HG02970 (cell line): ENCODE measurements around the gene PGLYRP3.
"Not testable (repeated sequence)": the region's sequence is repeated elsewhere in the genome, so short reads cannot be mapped to it uniquely, and the experiment has no call there.

ENCODE experiments used
- ATAC-seq: cut with Tn5 transposase; IDR thresholded peaks from one replicate; pipeline ENCODE4 v1.9.1; 2021; ENCODE audit warnings: mild to moderate bottlenecking, moderate library complexity, moderate number of reproducible peaks; ENCODE audit not compliant: unreplicated experiment, low FRiP score

The PGLYRP3 gene

DNA sequence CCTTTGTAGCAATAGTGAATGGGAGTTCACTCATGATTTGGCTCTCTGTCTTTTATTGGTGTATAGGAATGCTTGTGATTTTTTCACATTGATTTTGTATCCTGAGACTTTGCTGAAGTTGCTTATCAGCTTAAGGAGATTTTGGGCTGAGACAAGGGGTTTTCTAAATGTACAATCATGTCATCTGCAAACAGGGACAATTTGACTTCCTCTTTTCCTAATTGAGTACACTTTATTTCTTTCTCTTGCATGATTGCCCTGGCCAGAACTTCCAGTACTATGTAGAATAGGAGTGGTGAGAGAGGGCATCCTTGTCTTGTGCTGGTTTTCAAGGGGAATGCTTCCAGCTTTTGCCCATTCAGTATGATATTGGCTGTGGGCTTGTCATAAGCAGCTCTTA is 3.3 kb upstream of the PGLYRP3 start:
- ATAC-seq: not testable (repeated sequence)

DNA sequence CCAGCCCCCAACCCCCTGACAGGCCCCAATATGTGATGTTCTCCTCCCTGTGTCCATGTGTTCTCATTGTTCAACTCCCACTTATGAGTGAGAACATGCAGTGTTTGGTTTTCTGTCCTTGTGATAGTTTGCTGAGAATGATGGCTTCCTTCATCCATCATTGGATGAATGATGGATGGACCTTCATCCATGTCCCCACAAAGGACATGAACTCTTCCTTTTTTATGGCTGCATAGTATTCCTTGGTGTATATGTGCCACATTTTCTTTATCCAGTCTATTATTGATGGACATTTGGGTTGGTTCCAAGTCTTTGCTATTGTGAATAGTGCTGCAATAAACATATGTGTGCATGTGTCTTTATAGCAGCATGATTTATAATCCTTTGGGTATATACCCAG is 1.6 kb upstream of the PGLYRP3 start:
- ATAC-seq: not testable (repeated sequence)

DNA sequence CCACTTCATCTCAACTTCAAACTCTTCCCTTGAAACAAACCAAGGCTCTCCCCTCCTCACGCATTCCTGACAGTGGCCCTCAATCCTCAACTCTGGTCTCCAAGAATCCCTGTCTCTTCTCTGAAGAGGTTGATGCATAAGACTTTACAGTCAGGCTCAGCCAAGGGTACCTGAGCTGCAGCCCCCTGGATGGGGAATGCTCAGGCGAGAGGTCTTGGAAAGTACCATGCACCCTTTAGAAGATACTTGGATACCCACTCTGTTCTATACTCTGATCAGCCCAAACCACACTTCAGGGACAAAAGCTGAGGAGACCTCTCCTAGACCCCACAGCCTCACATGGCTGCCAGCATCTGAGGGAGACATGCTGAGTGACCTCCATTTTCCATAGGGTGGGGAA is 536 bp upstream of the PGLYRP3 start:
- ATAC-seq: no peak

DNA sequence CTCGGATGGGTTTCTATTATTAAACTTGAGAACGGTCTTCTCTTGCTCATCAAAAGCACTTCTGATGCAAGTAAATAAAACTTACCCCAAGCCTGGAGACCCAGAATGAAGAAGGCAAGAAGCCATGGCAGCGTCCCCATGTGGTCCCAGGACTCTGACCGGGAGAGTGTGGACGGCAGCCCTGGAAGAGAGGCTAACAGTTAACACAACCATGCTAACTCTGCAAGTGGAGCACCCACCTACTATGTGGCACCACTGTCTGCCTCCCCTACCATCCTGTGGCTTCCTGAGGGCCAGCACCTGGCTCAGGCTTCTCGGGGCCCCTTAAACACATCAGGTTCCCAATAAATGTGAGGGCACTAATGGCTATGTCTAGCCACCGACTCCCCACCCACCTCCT is 2.2 kb downstream of the PGLYRP3 start:
- no peak for ATAC-seq

DNA sequence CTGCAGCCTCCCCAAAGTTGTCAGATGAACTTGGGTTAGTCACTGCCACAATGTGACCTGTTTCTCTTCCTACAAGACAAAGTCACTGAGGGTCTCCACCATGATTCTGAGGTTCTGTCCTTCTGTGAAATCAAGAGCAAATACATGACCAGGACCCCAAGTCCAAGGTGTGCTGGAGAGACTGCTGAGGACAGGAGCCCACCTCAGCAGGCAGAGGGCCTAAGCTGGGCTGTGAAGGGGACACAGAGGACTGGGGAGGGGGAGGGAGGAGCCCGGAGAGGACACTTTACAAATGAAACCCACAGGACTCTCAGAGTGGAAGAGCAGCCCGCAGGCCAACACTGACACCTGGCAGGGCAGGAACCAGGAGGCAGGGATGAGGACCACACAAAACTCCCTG is 3.3 kb downstream of the PGLYRP3 start:
- ATAC-seq: no peak

DNA sequence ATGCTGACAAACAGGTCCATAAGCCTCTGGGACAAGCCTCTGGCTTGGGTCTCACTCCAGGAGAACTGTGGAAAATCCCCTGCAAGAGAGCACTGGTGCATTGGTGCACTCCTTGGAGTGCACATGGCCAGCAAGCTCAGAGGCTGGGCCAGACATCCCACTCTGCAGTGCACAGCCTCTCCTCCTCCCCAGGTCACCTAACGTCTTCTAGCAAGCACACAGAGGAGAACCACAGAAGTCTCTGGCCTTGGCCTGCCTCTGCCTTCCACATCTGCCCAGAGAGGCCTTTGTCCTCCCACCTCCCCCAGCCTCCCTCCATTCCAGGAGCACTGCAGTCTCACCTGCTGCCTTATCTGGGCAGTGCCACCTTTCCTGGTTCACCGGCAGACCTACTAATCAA is 4.2 kb downstream of the PGLYRP3 start:
- no peak for ATAC-seq

DNA sequence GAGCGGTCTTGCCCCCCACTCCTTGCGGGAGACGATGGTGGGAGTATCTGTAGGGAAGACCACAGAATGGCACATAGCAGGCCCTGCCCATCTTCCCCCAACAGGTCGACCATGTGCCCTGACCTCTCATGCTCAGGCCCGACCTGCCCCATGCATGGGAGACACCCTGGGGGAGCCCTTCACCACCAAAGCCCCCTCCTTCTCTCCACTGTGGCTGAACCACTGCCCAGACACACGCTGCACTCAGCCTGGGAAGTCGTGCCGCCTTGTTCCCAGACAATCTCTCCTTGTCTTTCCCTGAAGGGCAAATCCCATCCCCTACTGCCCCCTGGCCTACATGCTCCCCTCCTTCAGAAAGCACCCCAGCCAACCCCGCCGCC is 5.5 kb downstream of the PGLYRP3 start:
- no peak for ATAC-seq

DNA sequence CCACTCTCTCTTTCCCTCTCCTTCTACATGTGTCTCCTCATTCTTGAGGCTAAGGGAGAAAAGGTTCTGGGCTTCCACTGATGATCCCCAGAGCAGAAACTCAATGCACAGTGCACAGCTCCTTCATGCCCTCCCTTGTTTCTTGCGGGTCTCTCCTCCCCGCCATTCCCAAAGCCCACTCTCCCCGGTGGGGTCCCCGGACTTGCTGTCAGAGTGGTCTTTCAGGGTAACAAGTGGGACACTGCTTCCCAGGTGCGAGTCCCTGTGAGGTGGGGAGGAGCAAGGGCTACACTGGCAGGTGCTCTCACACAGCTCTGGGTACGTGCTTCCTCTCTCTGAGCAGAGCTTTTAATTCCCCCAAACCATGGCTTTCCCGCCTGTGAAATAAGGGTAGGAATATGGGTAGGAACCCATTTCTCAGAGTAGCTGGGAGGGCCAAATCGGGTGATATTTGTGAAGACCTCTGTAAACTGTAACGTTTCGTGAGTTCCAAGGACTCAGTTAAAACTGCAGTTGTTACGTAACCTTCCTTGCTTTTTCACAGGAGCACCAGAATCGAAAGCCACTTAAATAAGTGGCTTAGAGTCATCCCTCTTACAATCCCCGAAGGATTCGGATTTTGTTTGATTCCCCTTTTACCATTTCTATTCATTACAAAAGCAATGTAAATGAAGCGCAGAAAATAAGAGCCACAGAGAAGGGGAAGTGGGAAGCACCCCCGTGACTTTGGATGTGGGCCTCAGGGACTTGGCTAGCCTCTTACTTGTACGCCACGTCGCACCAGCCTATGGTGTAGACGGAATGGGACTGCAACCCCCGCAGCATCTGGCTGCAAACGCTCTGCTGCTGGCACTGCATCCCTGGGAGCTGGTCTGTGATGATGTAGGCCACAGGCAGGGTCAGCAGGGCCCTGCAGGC is 6.2 kb downstream of the PGLYRP3 start:
- ATAC-seq: no peak

DNA sequence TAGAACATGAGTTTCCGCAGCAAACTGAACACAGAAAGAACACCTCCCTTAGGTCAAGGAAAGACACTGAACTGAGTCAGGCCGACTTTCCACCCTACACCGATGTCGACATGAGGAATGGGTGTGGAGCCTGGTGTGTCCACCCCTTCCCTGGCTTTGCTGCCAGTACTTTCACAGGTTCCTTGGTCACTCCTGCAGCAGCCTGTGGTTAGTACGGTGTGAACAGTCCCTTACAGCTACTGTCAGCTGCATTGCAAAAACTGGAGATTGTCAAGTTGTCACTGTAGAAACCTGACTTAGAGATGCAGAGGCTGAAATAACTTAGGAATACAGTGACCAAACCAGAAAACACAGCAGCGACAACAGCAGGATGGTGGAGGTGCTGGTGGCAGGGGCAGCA is 7.1 kb downstream of the PGLYRP3 start:
- ATAC-seq: no peak

DNA sequence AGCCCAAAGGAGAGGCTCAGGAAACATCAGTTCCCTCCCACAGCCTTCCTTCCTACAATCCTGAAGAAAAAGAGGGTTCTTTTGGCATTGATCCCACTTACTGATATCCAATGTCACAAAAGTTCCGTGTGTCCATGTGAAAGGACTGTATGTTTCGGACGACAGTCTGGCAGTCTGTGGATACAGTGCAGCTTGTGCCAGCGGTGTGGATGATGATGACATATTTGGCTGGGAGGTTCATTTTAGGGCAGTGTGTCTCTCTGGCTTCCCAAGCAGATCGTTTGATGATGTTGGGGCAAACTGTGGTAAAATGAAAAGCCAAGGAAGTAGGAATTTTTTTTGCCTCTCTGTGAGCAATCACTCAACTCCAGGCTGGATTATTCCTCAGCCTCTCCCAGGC is 10.4 kb downstream of the PGLYRP3 start:
- no peak for ATAC-seq

DNA sequence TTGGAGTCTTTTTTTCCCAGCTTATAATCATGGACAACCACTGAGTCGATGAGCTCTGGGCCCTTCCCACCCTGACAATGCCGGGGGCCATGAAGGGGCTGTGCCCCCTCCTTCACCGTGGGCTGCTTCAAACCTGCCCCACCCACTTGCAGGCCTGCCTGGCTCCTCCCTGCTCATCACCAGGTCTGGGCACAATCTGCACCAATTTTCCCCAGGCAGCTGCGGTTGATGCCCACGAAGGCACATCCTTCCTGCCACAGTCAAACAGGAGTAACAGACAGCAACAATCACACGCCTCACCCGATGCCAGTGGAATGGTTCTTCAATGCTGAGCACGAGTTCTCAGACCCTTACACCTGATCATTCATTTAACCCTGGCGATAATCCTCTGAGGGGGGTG is 18.9 kb downstream of the PGLYRP3 start:
- no peak for ATAC-seq

DNA sequence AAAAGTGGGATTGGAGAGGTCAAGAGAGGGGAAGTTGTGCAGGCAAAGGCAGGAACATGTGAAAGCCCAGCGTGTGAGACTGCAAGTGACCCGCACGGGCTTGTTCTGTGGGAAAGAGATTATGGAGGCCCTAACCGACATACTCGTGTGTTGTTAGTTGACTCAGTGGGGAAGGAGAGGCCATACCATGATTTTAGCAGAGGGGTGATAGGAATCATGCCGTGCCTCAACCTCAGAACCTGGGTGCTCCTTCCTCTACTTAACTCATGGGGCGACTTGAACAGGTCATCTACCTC is 19.3 kb downstream of the PGLYRP3 start:
- no peak for ATAC-seq

DNA sequence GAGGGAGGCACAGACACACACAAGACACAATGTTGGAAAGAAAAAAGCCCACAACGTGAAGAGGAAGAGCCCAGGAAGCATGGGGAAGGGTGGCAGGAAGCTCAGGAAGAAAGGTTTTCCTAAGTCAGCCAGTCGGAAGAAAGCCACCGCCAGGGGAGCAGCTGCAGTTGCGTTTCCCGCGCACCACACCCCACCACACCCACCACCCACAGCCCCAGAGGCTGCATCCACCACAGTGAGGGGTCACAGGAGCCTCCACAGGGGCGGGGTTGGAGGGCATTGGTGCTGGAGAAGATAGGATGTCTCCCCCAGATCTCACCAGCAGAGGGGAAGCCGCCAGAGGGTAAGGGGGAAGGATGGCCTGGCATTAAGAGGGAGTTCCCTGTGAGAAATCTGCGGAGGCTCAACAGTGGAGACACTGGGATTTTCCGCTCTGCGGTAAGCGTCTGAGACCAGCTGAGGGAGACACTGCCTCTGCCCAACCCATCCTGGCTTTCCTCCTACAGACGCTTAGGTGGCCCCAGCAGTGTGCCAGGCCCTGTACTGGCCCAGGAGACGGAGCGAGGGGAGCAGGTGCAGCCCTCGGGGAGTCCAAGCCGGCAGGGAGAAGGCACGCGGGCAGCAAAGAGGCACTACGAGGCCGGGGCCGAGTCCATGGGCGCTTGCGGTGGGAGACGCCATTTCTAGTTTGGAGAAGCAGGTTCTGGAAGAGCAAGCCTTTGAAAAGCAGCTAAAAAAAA is 19.8 kb downstream of the PGLYRP3 start:
- ATAC-seq: no peak

DNA sequence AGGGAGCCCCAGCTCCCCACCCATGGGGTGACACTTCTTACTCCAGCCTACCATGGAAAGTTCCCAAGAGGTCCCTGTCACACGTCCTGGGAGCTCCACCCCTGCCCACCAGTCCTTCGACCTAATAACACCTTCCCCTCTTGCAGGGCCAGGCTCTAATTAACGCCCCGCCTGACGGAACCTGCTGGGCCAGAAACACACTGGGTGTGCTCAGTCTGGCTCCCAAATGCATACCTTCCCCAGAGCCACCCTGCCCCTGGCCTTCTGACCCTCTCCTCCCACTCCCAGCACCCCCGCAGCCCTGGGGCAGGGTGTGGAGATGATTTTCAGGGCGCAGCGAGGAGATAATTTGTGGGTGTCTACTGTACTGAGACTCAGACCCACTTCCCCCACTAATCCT is 20.6 kb downstream of the PGLYRP3 start:
- no peak for ATAC-seq

DNA sequence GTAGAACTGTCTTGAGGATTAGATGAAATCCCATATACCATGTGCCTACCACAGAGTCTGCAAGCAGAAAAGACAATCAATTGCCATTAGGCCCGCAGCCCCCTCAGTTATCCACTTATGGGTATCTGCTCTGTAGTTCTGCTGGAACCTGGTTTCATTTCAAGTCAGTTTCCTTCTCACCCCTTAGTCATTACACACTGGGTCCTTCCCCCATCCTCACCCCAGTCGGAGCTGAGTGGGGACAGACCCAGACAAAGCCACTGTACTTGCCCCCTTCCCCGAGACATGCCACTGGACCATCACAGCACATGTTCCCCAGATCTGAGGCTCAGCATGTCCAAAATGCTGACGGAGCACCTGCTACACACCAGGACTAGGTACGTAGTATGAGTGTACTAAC is 21.2 kb downstream of the PGLYRP3 start:
- ATAC-seq: no peak

DNA sequence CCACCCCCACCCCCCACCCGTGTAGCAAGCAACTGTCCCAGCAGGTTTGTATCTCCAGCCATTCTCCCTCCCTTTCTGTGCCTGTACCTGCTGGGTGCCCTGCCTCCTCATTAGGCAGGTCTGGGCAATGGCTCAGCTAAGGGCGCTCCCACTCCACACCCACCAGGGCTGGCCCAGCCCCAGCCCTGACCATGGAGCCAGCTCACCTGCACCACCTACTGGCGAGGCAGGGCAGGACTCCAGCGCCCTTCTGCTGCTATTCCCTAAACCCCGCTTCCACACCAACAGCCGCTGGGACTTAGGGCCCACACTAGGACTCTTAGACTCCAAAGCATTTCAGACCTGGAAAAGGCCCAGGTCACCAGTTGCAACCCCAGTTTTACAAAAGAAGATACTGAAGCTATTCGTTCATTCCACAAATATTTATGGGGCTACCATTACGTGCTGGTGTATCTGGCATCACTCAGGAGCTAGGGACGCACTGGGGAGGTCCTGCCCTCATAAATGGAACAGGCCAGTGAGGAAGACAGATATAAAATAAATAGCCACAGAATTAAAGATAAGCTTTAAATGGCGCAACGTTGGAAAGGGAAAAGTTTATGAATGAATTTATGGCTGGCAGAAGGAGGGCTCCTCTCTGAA is 24.0 kb downstream of the PGLYRP3 start:
- no peak for ATAC-seq

DNA sequence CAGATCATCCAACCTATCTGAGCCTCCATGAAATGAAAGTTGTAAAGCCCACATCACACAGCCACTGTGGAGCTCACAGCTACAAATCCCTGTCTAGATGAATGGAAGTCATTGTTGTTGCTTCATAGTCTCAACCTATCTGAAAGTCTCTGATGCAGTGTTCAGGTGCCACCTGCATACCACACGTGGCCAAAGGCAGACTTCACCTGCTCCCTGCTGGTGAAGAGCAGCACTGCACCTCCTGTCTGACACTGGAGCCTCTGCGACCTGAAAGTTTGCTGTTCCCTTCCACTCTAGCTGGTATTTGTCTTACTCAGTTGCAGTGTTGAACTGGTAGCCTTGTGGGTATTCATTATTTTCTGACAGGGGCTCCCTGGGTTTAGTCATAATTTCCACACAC is 34.9 kb downstream of the PGLYRP3 start:
- no peak for ATAC-seq

DNA sequence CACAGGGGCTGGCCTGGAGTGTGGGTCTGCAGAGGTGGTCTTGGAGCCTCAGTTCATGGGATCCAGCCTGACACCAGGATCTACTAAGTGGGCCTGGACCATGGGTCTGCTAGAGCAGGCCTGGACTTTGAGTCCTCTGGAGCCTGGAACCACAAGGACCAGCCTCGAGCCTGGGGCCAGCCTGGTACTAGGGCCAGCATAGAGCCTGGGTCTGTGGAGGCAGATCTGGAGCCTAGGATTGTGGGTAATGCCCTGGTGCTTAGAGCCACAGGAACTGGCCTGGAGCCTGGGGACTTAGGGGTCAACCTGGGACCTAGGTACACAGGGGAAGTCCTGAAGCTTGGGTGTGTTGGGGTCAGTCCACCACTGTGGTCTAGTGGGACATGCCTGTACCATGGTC is 40.6 kb downstream of the PGLYRP3 start:
- no peak for ATAC-seq

DNA sequence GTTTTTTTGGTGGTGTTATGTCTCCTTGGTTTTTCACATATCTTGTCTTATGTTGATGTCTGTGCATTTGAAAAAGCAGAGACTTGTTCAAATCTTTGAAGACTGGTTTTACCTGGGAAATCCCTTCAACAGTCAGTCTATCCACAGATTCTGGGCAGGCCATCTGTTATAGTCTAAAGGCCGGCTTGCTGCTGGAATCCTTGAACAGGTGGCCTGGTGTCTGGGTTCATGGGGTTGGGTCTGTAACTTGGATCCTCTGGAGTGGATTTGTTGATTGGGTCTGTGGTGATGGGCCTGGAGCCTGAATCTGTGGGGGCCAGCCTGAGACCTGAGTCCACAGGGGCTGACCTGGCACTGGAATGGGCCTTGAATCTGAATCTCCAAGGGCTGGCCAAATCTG is 41.0 kb downstream of the PGLYRP3 start:
- ATAC-seq: no peak

DNA sequence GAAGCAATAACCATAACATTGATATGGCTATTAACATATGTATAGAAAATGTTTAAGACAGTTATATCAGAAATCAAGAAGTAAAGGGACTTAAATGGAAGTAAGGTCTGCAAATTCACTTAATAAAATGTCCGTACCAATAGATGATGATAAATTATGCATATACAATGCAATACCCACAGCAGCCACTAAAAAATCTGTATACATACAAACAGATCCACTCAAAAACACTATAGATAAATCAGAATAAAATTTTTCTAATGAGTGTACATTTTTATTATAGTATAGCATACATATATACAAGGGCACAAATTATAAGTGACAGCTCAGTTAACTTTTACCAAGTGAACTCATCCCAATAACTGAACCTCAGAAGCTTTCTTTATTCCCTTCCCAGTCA is 47.3 kb downstream of the PGLYRP3 start:
- no peak for ATAC-seq

DNA sequence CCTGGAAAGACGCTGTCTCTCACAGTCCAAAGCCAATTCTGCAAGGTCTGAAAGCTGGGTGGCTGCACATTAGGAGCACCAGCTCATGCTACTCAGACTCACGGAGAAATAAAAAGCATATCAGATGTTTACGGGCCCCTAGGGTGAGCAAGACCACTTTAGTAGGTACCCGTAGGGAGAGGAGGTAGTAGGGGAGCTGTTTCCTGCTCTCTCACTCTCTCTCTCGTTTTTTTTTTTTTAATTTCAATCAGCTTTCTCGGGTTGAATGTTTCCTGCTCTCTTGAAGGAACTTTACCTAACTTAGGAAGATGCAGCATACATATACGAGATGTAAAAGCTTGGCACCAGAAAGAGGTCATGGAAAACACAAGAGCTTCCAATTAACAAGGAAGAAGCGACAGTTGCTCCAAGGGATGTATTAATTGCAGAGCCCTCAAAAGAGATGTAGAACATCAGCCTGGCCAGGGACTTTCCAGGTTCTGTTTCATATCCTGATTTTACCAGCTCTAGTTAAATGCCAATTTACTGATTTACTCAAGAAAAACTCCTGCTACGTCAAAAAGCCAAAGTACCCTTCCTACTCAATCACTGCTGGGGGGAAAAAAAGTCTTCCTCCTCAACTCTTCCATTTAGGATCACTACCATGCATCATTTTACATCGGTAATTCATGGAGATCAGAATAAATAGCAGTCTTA is 50.1 kb downstream of the PGLYRP3 start:
- ATAC-seq: no peak
